CD4-positive, alpha-beta T cell treated with Interleukin-1 beta for 1 hour (primary cell): Measurements from ENCODE around the gene EMILIN3.

Experiments
- DNase-seq, 2 donors: peaks; one replicate each; pipeline ENCODE4 v3.0.0-alpha.2; 2020 to 2022

EMILIN3 gene

GRCh38 chr20:41391587-41392001, 25.0 kb upstream of the EMILIN3 start:
- DNase-seq = no peak

- DNase-seq = no peak
These were observed 24.3 kb upstream of the EMILIN3 start for GRCh38 chr20:41390889-41391288.

- no peak for DNase-seq
These were observed 20.8 kb upstream of the EMILIN3 start for GRCh38 chr20:41387444-41387851.

GRCh38 chr20:41386502-41387427, 20.1 kb upstream of the EMILIN3 start:
- no peak for DNase-seq

- no peak for DNase-seq
These were observed 16.2 kb upstream of the EMILIN3 start for GRCh38 chr20:41382791-41383305.

GRCh38 chr20:41380551-41381193, 14.1 kb upstream of the EMILIN3 start:
- DNase-seq = no peak

- no peak for DNase-seq
These were observed 12.9 kb upstream of the EMILIN3 start for GRCh38 chr20:41379551-41379950.

GRCh38 chr20:41377275-41377674, 10.7 kb upstream of the EMILIN3 start:
- DNase-seq = no peak

GRCh38 chr20:41376349-41376748, 9.7 kb upstream of the EMILIN3 start:
- no peak for DNase-seq

GRCh38 chr20:41375846-41376245, 9.2 kb upstream of the EMILIN3 start:
- DNase-seq = no peak

GRCh38 chr20:41373931-41374920, 7.6 kb upstream of the EMILIN3 start:
- DNase-seq = no peak

GRCh38 chr20:41373251-41373783, 6.7 kb upstream of the EMILIN3 start:
- no peak for DNase-seq

GRCh38 chr20:41371371-41371770, 4.8 kb upstream of the EMILIN3 start:
- no peak for DNase-seq

- no peak for DNase-seq
These were observed 3.6 kb upstream of the EMILIN3 start for GRCh38 chr20:41370176-41370575.

- no peak for DNase-seq
These were observed 3.1 kb upstream of the EMILIN3 start for GRCh38 chr20:41369673-41370072.

GRCh38 chr20:41367956-41368355, 1.3 kb upstream of the EMILIN3 start:
- no peak for DNase-seq

GRCh38 chr20:41367393-41367695, 726 bp upstream of the EMILIN3 start:
- DNase-seq = no peak

GRCh38 chr20:41365777-41366545, 657 bp downstream of the EMILIN3 start:
- no peak for DNase-seq

- DNase-seq = no peak
These were observed 1.5 kb downstream of the EMILIN3 start for GRCh38 chr20:41364967-41365765.

GRCh38 chr20:41364236-41364855, 2.3 kb downstream of the EMILIN3 start:
- DNase-seq = no peak
